ENCODE data around the gene JARID2. TPM values are rescaled to one million over a fixed set of nuclear protein-coding genes. Genes with fewer than 3 reads are reported as not detected.

The JARID2 gene
- total and polyA plus RNA-seq, 9 of the 15 experiments (the other 6 are each of a cell fraction or from before 2014, with no cell fraction given): 5.0 to 29.0 (median 15.6) TPM

- no peak for TF ChIP-seq KHSRP (IDR thresholded peaks at IDR 0.05)
- no peak for TF ChIP-seq SIRT6 (IDR thresholded peaks at IDR 0.05; ENCODE audit: low read depth, low read length)
- peak; percentile 25 for TF ChIP-seq POLR2B (IDR thresholded peaks at IDR 0.05; ENCODE audit: low read depth, partially characterized antibody)
- no peak for TF ChIP-seq TGIF2 (CRISPR knock-in tag; IDR thresholded peaks at IDR 0.05)
- TF ChIP-seq RBFOX2 (IDR thresholded peaks at IDR 0.05; ENCODE audit: low read depth, low read length): peak; percentile 44; the same call in 1 of the 2 replicates
- TF ChIP-seq, protein P1, sequence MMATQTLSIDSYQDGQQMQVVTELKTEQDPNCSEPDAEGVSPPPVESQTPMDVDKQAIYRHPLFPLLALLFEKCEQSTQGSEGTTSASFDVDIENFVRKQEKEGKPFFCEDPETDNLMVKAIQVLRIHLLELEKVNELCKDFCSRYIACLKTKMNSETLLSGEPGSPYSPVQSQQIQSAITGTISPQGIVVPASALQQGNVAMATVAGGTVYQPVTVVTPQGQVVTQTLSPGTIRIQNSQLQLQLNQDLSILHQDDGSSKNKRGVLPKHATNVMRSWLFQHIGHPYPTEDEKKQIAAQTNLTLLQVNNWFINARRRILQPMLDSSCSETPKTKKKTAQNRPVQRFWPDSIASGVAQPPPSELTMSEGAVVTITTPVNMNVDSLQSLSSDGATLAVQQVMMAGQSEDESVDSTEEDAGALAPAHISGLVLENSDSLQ (IDR thresholded peaks at IDR 0.05): peak; percentile 67
- TF ChIP-seq CREB3L1 (IDR thresholded peaks at IDR 0.05; ENCODE audit: borderline replicate concordance, low read depth): peak; percentile 6; the same call in 1 of the 2 replicates
- peak; percentile 74; the same call in 1 of the 2 replicates for TF ChIP-seq ZNF592 (IDR thresholded peaks at IDR 0.05)
- no peak for TF ChIP-seq CEBPB (tag; IDR thresholded peaks at IDR 0.05)
- peak; percentile 97 for TF ChIP-seq ZEB2 (IDR thresholded peaks at IDR 0.05)
- 0 out of 2 replicates have a peak, but pooled peaks have one; percentile 21 for TF ChIP-seq OTX1 (CRISPR knock-in tag; IDR thresholded peaks at IDR 0.05)
- TF ChIP-seq ZNF644 (tag; IDR thresholded peaks at IDR 0.05; ENCODE audit: low read depth): peak; percentile 74; the same call in 1 of the 2 replicates
- TF ChIP-seq, protein P2, sequence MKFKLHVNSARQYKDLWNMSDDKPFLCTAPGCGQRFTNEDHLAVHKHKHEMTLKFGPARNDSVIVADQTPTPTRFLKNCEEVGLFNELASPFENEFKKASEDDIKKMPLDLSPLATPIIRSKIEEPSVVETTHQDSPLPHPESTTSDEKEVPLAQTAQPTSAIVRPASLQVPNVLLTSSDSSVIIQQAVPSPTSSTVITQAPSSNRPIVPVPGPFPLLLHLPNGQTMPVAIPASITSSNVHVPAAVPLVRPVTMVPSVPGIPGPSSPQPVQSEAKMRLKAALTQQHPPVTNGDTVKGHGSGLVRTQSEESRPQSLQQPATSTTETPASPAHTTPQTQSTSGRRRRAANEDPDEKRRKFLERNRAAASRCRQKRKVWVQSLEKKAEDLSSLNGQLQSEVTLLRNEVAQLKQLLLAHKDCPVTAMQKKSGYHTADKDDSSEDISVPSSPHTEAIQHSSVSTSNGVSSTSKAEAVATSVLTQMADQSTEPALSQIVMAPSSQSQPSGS (CRISPR knock-in tag; IDR thresholded peaks at IDR 0.05): no peak
- peak; percentile 85 for TF ChIP-seq MEIS2 (IDR thresholded peaks at IDR 0.05; ENCODE audit: partially characterized antibody)
- TF ChIP-seq ZBTB34 (CRISPR knock-in tag; IDR thresholded peaks at IDR 0.05): peak; percentile 74; the same call in 1 of the 2 replicates
- TF ChIP-seq, protein P3, sequence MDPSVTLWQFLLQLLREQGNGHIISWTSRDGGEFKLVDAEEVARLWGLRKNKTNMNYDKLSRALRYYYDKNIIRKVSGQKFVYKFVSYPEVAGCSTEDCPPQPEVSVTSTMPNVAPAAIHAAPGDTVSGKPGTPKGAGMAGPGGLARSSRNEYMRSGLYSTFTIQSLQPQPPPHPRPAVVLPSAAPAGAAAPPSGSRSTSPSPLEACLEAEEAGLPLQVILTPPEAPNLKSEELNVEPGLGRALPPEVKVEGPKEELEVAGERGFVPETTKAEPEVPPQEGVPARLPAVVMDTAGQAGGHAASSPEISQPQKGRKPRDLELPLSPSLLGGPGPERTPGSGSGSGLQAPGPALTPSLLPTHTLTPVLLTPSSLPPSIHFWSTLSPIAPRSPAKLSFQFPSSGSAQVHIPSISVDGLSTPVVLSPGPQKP (CRISPR knock-in tag; IDR thresholded peaks at IDR 0.05): no peak
Measured at GRCh38 chr6:15555101-15556038, 309.5 kb downstream of the JARID2 start (continued).

Measured in K562 (cell line).